Loucy (cell line): ENCODE results near the gene KCNK3.

Experiments
- H2AFZ ChIP-seq: fragments of 200-600 bp; sonication (generic); 2 replicates; pipeline ENCODE4 v1.6.0; 2016; ENCODE audit warnings: antibody characterized with exemption, mild to moderate bottlenecking, low read length, moderate library complexity
- H3F3A ChIP-seq: fragments of 200-600 bp; 2 replicates; pipeline ENCODE4 v1.6.0; 2016; ENCODE audit warnings: antibody characterized with exemption, low read depth, mild to moderate bottlenecking
- H3K27me3 ChIP-seq: fragments of 200-600 bp; sonication (generic); 2 replicates; pipeline ENCODE4 v1.6.1; 2014; ENCODE audit warnings: low read length, mild to moderate bottlenecking; ENCODE audit not compliant: insufficient read depth, poor library complexity, severe bottlenecking
- H3K36me3 ChIP-seq: fragments of 200-600 bp; sonication (generic); 2 replicates; pipeline ENCODE4 v1.6.1; 2016; ENCODE audit warnings: low read length; ENCODE audit not compliant: insufficient read depth
- H3K4me1 ChIP-seq: fragments of 200-600 bp; sonication (generic); 2 replicates; pipeline ENCODE4 v1.5.1; 2014; ENCODE audit warnings: low read length, mild to moderate bottlenecking; ENCODE audit not compliant: insufficient read depth, poor library complexity, severe bottlenecking
- H3K4me2 ChIP-seq: fragments of 200-600 bp; sonication (generic); 2 replicates; pipeline ENCODE4 v1.6.0; 2014; ENCODE audit warnings: antibody characterized with exemption, low read length, low read depth, mild to moderate bottlenecking; ENCODE audit not compliant: poor library complexity, severe bottlenecking
- H3K4me3 ChIP-seq: fragments of 200-600 bp; sonication (generic); 2 replicates; pipeline ENCODE4 v1.5.1; 2014; ENCODE audit warnings: low read length, mild to moderate bottlenecking, mixed read lengths; ENCODE audit not compliant: poor library complexity, severe bottlenecking
- H3K79me2 ChIP-seq: fragments of 200-600 bp; sonication (generic); 2 replicates; pipeline ENCODE4 v1.6.1; 2014; ENCODE audit warnings: low read length; ENCODE audit not compliant: insufficient read depth
- H3K9ac ChIP-seq: fragments of 200-600 bp; sonication (generic); 2 replicates; pipeline ENCODE4 v1.6.0; 2014; ENCODE audit warnings: mild to moderate bottlenecking, low read depth, low read length, moderate library complexity; ENCODE audit not compliant: poor library complexity, severe bottlenecking
- H3K9me2 ChIP-seq: fragments of 200-600 bp; sonication (generic); replicated peaks from 2 replicates; pipeline ENCODE4 v1.6.1; 2016; ENCODE audit warnings: low read depth, low read length, mixed read lengths
- H3K9me3 ChIP-seq: fragments of 200-600 bp; sonication (generic); 2 replicates; pipeline ENCODE4 v1.6.1; 2014; ENCODE audit warnings: mild to moderate bottlenecking, antibody characterized with exemption, low read length, low read depth; ENCODE audit not compliant: insufficient read depth
- H4K20me1 ChIP-seq: fragments of 200-600 bp; sonication (generic); 2 replicates; pipeline ENCODE4 v1.6.0; 2014; ENCODE audit warnings: antibody characterized with exemption, low read length, mild to moderate bottlenecking; ENCODE audit not compliant: insufficient read depth, poor library complexity, severe bottlenecking
- EZH2phosphoT487 ChIP-seq: fragments of 200-600 bp; IDR thresholded peaks from 2 replicates; pipeline ENCODE4 v1.6.1; 2018; ENCODE audit warnings: antibody characterized with exemption, mild to moderate bottlenecking, moderate library complexity, borderline replicate concordance
- TF ChIP-seq, protein P1 (sequence below): fragments of 200-600 bp; sonication (generic); conservative IDR thresholded peaks from 2 replicates; pipeline ENCODE4 v1.5.1; 2014; ENCODE audit warnings: mild to moderate bottlenecking, antibody characterized with exemption, low read length

The KCNK3 gene

GRCh38 chr2:26730549-26731344 lies 38.2 kb downstream of the KCNK3 start:
- Histone ChIP-seq H3K4me1 (no peaks in the 10 kb centered on the region), H3K9me3 (no peaks in the 10 kb centered on the region), H4K20me1 (no peaks in the 10 kb centered on the region), H3K4me2 (no peak overlapping the region), H3K4me3 (no peak overlapping the region), H3F3A (no peaks in the 10 kb centered on the region), H3K9me2 (no peaks in the 10 kb centered on the region), H3K27me3 (no peaks in the 10 kb centered on the region), H3K9ac (no peak overlapping the region), H2AFZ (no peak overlapping the region), H3K36me3 (no peaks in the 10 kb centered on the region), H3K79me2 (no peaks in the 10 kb centered on the region)
- no peak for TF ChIP-seq EZH2phosphoT487
- TF ChIP-seq, protein P1, sequence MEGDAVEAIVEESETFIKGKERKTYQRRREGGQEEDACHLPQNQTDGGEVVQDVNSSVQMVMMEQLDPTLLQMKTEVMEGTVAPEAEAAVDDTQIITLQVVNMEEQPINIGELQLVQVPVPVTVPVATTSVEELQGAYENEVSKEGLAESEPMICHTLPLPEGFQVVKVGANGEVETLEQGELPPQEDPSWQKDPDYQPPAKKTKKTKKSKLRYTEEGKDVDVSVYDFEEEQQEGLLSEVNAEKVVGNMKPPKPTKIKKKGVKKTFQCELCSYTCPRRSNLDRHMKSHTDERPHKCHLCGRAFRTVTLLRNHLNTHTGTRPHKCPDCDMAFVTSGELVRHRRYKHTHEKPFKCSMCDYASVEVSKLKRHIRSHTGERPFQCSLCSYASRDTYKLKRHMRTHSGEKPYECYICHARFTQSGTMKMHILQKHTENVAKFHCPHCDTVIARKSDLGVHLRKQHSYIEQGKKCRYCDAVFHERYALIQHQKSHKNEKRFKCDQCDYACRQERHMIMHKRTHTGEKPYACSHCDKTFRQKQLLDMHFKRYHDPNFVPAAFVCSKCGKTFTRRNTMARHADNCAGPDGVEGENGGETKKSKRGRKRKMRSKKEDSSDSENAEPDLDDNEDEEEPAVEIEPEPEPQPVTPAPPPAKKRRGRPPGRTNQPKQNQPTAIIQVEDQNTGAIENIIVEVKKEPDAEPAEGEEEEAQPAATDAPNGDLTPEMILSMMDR, result no peak

DNA sequence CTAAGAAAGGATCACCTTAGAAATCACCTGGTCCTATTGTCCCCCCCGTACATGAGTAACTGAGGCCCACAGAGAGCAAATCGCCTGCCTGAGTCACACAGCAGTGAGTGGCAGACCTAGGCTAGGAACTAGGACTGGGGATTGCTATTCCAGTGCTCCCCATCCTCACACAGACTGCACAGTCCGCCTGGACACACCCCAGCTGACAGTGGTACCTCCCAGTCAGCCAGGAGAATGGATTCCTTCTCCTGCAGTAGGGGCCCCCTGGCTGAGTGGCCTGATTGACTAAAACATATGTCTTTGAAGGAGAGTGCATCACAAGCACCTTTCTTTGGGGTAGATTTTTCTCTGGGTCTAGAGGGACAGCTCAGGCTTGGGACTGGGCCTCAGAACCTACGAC lies 39.2 kb downstream of the KCNK3 start:
- no peaks in the 10 kb centered on the region for H3K9me2 ChIP-seq
- no peak overlapping the region for H2AFZ ChIP-seq
- TF ChIP-seq, protein P1, result no peak
- no peak for TF ChIP-seq EZH2phosphoT487
- H4K20me1 ChIP-seq, result no peaks in the 10 kb centered on the region
- H3K9me3 ChIP-seq, result no peaks in the 10 kb centered on the region
- no peak overlapping the region for H3K4me2 ChIP-seq
- H3K36me3 ChIP-seq, result no peaks in the 10 kb centered on the region
- no peaks in the 10 kb centered on the region for H3F3A ChIP-seq
- H3K4me1 ChIP-seq, result no peaks in the 10 kb centered on the region
- H3K9ac ChIP-seq, result no peak overlapping the region
- no peaks in the 10 kb centered on the region for H3K27me3 ChIP-seq
- H3K79me2 ChIP-seq, result no peaks in the 10 kb centered on the region
- H3K4me3 ChIP-seq, result no peak overlapping the region

- no peaks in the 10 kb centered on the region for H3K4me1 ChIP-seq
- TF ChIP-seq, protein P1, result no peak
- TF ChIP-seq EZH2phosphoT487, result no peak
- no peak overlapping the region for H3K4me3 ChIP-seq
- H3K9me2 ChIP-seq, result no peaks in the 10 kb centered on the region
- H3K9ac ChIP-seq, result no peak overlapping the region
- no peaks in the 10 kb centered on the region for H3K79me2 ChIP-seq
- H3K36me3 ChIP-seq, result no peaks in the 10 kb centered on the region
- H4K20me1 ChIP-seq, result no peaks in the 10 kb centered on the region
- no peak overlapping the region for H3K4me2 ChIP-seq
- no peak overlapping the region for H2AFZ ChIP-seq
- H3K27me3 ChIP-seq, result no peaks in the 10 kb centered on the region
- H3K9me3 ChIP-seq, result no peaks in the 10 kb centered on the region
- no peaks in the 10 kb centered on the region for H3F3A ChIP-seq
These were observed 39.9 kb downstream of the KCNK3 start for GRCh38 chr2:26732446-26732845.
